Central memory CD8-positive, alpha-beta T cell (primary cell): ENCODE measurements around the gene UPB1.
A peak's percentile ranks its signal among the peaks of the same experiment; 100 is the strongest.
"Not testable (repeated sequence)": the region's sequence is repeated elsewhere in the genome, so short reads cannot be mapped to it uniquely, and the experiment has no call there.

Experiments
- ATAC-seq: fragments of 150-1000 bp; cut with Tn5 transposase; replicated peaks from 2 replicates; pipeline ENCODE4 v1.10.0; 2022; ENCODE audit warnings: mild to moderate bottlenecking, moderate FRiP score, moderate number of reproducible peaks; ENCODE audit not compliant: poor library complexity, severe bottlenecking; ENCODE audit errors: extremely low read depth
- DNase-seq, 2 donors: peaks; one replicate each; pipeline ENCODE4 v3.0.0; 2021; ENCODE audit warnings: low spot score in 2 of 2
- H3K27ac Mint-ChIP-seq: one replicate; pipeline ENCODE4 v1.8.0; 2022; ENCODE audit warnings: low read depth, mild to moderate bottlenecking, moderate library complexity, mixed read lengths
- H3K27me3 Mint-ChIP-seq: one replicate; pipeline ENCODE4 v1.8.0; 2022; ENCODE audit warnings: mixed read lengths
- H3K36me3 Mint-ChIP-seq: one replicate; pipeline ENCODE4 v1.8.0; 2022; ENCODE audit warnings: mild to moderate bottlenecking, moderate library complexity, mixed read lengths; ENCODE audit not compliant: insufficient read depth
- H3K4me1 Mint-ChIP-seq: one replicate; pipeline ENCODE4 v1.8.0; 2022; ENCODE audit warnings: mixed read lengths
- H3K4me3 Mint-ChIP-seq: one replicate; pipeline ENCODE4 v1.8.0; 2022; ENCODE audit warnings: mild to moderate bottlenecking, moderate library complexity, mixed read lengths
- H3K9me3 Mint-ChIP-seq: one replicate; pipeline ENCODE4 v1.8.0; 2022; ENCODE audit warnings: mixed read lengths

Gene UPB1

GRCh38 chr22:24485608-24486007 lies 9.5 kb upstream of the UPB1 start:
- Mint-ChIP-seq H3K27me3 (no peaks in the 10 kb centered on the region), H3K9me3 (no peaks in the 10 kb centered on the region), H3K4me1 (peaks cover 12% of the 10 kb centered on the region), H3K36me3 (peaks cover 4% of the 10 kb centered on the region), H3K27ac (no peak overlapping the region), H3K4me3 (no peak overlapping the region)
- DNase-seq (no peak), ATAC-seq (no peak)

- Mint-ChIP-seq H3K4me3 (no peak overlapping the region), H3K27me3 (no peaks in the 10 kb centered on the region), H3K4me1 (peaks cover 12% of the 10 kb centered on the region), H3K9me3 (no peaks in the 10 kb centered on the region), H3K36me3 (peaks cover 2% of the 10 kb centered on the region), H3K27ac (peak overlapping the region; percentile 57)
- DNase-seq (no peak), ATAC-seq (no peak)
Observed at GRCh38 chr22:24486501-24486921, 8.6 kb upstream of the UPB1 start.

DNA sequence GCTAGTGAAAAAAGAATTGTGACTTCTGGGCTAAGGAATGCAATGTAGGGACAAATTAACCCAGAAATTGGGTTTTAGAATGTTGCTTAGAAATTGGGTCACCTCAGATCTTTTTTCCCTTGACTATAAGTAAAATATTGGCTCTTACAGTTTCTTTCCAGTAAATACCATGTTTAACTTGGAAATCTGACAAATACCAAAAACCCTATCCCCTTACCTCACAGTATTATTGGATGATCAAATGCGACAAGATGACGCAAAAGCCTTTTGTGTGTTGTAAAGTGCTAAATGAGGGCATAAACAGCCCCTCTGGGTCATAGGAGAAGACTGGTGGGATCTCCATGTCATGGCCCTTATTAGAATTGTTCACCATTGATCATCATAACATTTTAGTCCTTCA lies 6.1 kb upstream of the UPB1 start:
- Mint-ChIP-seq H3K27me3 (no peaks in the 10 kb centered on the region), H3K4me1 (peaks cover 12% of the 10 kb centered on the region), H3K27ac (no peak overlapping the region), H3K9me3 (no peaks in the 10 kb centered on the region), H3K36me3 (peaks cover 3% of the 10 kb centered on the region), H3K4me3 (no peak overlapping the region)
- DNase-seq (no peak), ATAC-seq (no peak)

DNA sequence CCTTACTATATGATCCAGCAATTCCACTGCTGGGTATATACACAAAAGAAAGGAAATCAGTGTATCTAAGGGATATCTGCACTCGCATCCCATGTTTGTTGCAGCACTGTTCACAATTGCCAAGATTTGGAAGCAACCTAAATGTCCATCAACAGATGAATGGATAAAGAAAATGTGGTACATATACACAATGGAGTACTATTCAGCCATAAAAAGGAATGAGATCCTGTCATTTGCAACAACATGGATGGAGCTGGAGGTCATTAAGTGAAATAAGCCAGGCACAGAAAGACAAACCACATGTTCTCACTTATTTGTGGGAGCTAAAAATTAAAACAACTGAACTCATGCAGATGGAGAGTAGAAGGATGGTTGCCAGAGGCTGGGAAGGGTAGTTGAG lies 5.7 kb upstream of the UPB1 start:
- not testable (repeated sequence) for H3K27me3 Mint-ChIP-seq, H3K27ac Mint-ChIP-seq

GRCh38 chr22:24492391-24492790 lies 2.7 kb upstream of the UPB1 start:
- Mint-ChIP-seq H3K9me3 (no peaks in the 10 kb centered on the region), H3K4me1 (no peaks in the 10 kb centered on the region), H3K27me3 (no peaks in the 10 kb centered on the region), H3K4me3 (no peak overlapping the region), H3K27ac (no peak overlapping the region), H3K36me3 (peaks cover 4% of the 10 kb centered on the region)
- DNase-seq (no peak), ATAC-seq (no peak)

More for the DNA sequence above, 5.7 kb upstream of the UPB1 start:
- H3K9me3 Mint-ChIP-seq, ATAC-seq, DNase-seq, H3K36me3 Mint-ChIP-seq, H3K4me3 Mint-ChIP-seq: not testable (repeated sequence)
- peaks cover 12% of the 10 kb centered on the region for H3K4me1 Mint-ChIP-seq

GRCh38 chr22:24494167-24494527 lies 985 bp upstream of the UPB1 start:
- Mint-ChIP-seq H3K27ac (no peak overlapping the region), H3K4me1 (no peaks in the 10 kb centered on the region), H3K9me3 (no peaks in the 10 kb centered on the region), H3K27me3 (no peaks in the 10 kb centered on the region), H3K4me3 (no peak overlapping the region), H3K36me3 (peaks cover 6% of the 10 kb centered on the region)
- ATAC-seq (no peak), DNase-seq (no peak)

DNA sequence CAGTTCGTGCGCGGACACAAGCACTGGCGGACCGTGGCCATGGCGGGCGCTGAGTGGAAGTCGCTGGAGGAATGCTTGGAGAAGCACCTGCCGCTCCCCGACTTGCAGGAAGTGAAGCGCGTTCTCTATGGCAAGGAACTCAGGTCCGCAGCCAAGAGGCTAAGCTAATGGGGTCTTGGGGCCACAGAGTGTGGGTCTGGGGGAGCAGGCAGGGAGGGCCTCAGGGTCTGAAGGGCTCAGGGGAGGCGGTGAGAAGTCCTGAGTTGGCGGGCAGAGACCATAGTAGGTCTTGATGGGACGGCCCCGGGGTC lies 188 bp downstream of the UPB1 start:
- H3K27ac Mint-ChIP-seq, result no peak overlapping the region
- H3K27me3 Mint-ChIP-seq, result no peaks in the 10 kb centered on the region
- no peaks in the 10 kb centered on the region for H3K9me3 Mint-ChIP-seq
- H3K4me3 Mint-ChIP-seq, result no peak overlapping the region
- no peaks in the 10 kb centered on the region for H3K4me1 Mint-ChIP-seq
- H3K36me3 Mint-ChIP-seq, result peaks cover 6% of the 10 kb centered on the region
- ATAC-seq, result no peak
- no peak for DNase-seq

GRCh38 chr22:24496234-24496633 lies 1.1 kb downstream of the UPB1 start:
- Mint-ChIP-seq H3K27me3 (no peaks in the 10 kb centered on the region), H3K36me3 (peaks cover 6% of the 10 kb centered on the region), H3K27ac (peak overlapping the region; percentile 18), H3K4me3 (no peak overlapping the region), H3K4me1 (no peaks in the 10 kb centered on the region), H3K9me3 (no peaks in the 10 kb centered on the region)
- DNase-seq (no peak), ATAC-seq (no peak)

GRCh38 chr22:24496661-24497060 lies 1.5 kb downstream of the UPB1 start:
- peak overlapping the region; percentile 18 for H3K27ac Mint-ChIP-seq
- H3K9me3 Mint-ChIP-seq, result no peaks in the 10 kb centered on the region
- H3K4me3 Mint-ChIP-seq, result no peak overlapping the region
- ATAC-seq, result no peak
- no peaks in the 10 kb centered on the region for H3K4me1 Mint-ChIP-seq
- no peak for DNase-seq
- no peaks in the 10 kb centered on the region for H3K27me3 Mint-ChIP-seq
- H3K36me3 Mint-ChIP-seq, result peaks cover 6% of the 10 kb centered on the region

DNA sequence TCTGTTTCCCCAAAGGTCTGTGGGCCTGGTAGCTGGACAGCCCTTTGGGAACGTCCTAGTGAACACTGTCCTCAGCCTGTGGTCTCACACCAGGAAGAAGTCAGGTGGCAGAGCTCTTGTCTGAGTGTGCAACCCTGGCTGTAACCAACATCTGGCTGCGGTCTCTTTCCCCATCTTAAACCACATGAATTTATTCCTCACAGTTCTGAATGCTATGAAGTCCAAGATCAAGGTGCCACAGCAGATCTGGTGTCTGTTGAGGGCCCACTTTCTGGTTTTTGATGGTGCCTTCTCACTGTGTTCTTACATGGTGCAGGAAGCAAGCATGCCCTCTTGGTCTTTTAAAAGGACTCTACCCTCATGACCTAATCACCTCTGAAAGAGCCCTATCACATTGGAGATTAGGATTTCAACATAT lies 2.7 kb downstream of the UPB1 start:
- Mint-ChIP-seq H3K4me1 (peaks cover under 1% of the 10 kb centered on the region), H3K27me3 (no peaks in the 10 kb centered on the region), H3K4me3 (no peak overlapping the region), H3K36me3 (peaks cover 6% of the 10 kb centered on the region), H3K27ac (no peak overlapping the region), H3K9me3 (no peaks in the 10 kb centered on the region)
- ATAC-seq (no peak), DNase-seq (no peak)

GRCh38 chr22:24498824-24499223 lies 3.7 kb downstream of the UPB1 start:
- Mint-ChIP-seq H3K9me3 (no peaks in the 10 kb centered on the region), H3K27me3 (no peaks in the 10 kb centered on the region), H3K4me1 (peaks cover 6% of the 10 kb centered on the region), H3K27ac (no peak overlapping the region), H3K4me3 (no peak overlapping the region), H3K36me3 (peaks cover 4% of the 10 kb centered on the region)
- DNase-seq (no peak), ATAC-seq (no peak)

GRCh38 chr22:24499706-24500276 lies 4.7 kb downstream of the UPB1 start:
- Mint-ChIP-seq H3K9me3 (no peaks in the 10 kb centered on the region), H3K27me3 (no peaks in the 10 kb centered on the region), H3K4me3 (no peak overlapping the region), H3K36me3 (peaks cover 4% of the 10 kb centered on the region), H3K4me1 (peaks cover 6% of the 10 kb centered on the region), H3K27ac (no peak overlapping the region)
- ATAC-seq (no peak), DNase-seq (no peak)

DNA sequence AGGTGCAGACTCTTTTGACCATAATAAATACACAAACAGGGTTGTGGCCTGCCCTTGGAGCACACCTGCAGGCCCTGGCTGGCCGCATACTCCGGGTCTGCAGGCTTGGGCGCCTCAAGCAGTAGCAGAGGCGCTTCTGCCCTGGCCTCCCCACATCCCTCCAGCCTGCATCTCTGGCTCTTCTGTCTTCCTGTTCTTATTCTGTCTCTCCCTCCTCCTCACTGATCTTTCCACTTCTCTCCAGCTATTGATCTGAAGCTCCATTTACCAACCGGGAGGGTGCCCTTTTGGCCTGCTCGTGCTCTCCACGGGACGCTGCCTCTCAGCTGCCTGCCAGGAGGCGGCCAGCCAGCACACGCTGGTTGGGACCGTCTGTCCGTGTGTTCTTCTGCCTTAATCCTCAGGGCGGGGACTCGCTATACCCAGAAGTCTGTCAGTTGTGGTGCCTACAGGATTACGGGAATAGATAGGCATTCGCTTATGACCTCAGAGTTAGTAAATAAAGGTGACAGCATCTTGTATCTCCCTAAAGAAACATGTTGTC lies 5.2 kb downstream of the UPB1 start:
- no peak for DNase-seq
- ATAC-seq, result no peak
- H3K4me1 Mint-ChIP-seq, result peaks cover 6% of the 10 kb centered on the region
- peaks cover 4% of the 10 kb centered on the region for H3K36me3 Mint-ChIP-seq
- H3K27me3 Mint-ChIP-seq, result no peaks in the 10 kb centered on the region
- no peak overlapping the region for H3K27ac Mint-ChIP-seq
- H3K4me3 Mint-ChIP-seq, result no peak overlapping the region
- H3K9me3 Mint-ChIP-seq, result no peaks in the 10 kb centered on the region
